Measurements from ENCODE around the gene ZNF165.

DNA sequence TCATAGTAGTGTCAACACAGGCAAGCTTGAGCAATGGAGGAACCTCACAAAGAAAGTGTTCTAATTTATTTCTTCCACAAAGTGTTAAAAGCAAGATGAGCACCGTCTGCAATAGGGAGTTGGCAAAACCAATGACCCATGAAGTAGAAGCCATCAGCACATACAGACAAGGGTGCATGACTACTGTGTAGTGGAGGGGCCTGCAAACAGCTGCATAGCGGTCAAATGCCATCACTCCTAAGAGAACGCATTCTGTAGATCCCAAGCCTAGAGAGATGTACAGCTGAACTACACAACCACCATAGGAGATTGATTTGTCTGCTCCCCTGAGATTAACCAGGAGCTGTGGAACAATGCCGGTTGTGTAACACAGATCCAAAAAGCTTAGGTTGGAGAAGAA, 26.8 kb upstream of the ZNF165 start:
- TF ChIP-seq CTCF (IDR thresholded peaks at IDR 0.05) (no peak), POLR2A (IDR thresholded peaks at IDR 0.05) (no peak)

Data from esophagus squamous epithelium (tissue), 4 donors.